SK-N-SH (cell line): ENCODE results near the gene CLEC5A.

Experiments used
- CTCF ChIP-seq: fragments of 200-600 bp; sonication (generic); IDR thresholded peaks from 2 replicates; pipeline ENCODE4 v1.6.1; 2017; ENCODE audit warnings: antibody characterized with exemption, mild to moderate bottlenecking, moderate library complexity
- EZH2phosphoT487 ChIP-seq: fragments of 200-600 bp; sonication (generic); IDR thresholded peaks from 2 replicates; pipeline ENCODE4 v1.6.1; 2017; ENCODE audit warnings: low read depth, mixed run types, mild to moderate bottlenecking, antibody characterized with exemption, moderate library complexity, borderline replicate concordance
- JUND ChIP-seq: IDR thresholded peaks from 2 replicates; pipeline ENCODE4 v1.4.0; 2012
- SIN3A ChIP-seq: IDR thresholded peaks from 2 replicates; pipeline ENCODE4 v1.6.1; 2012; ENCODE audit warnings: low read depth, mild to moderate bottlenecking, low read length, moderate library complexity, borderline replicate concordance
- SMC3 ChIP-seq: IDR thresholded peaks from 2 replicates; pipeline ENCODE4 v1.6.1; 2012; ENCODE audit warnings: low read depth, low read length, improper control_type of control experiment
- USF2 ChIP-seq: fragments of 150-350 bp; IDR thresholded peaks from 2 replicates; pipeline ENCODE4 v1.6.1; 2017; ENCODE audit warnings: antibody characterized with exemption, low read length, low read depth, borderline replicate concordance

- no peak for TF ChIP-seq CTCF
- TF ChIP-seq SMC3 = no peak
- no peak for TF ChIP-seq EZH2phosphoT487
- no peak for TF ChIP-seq SIN3A
- TF ChIP-seq USF2 = no peak
- no peak for TF ChIP-seq JUND
Observed at GRCh38 chr7:141979568-141979967, 32.8 kb upstream of the CLEC5A start.
